Endodermal cell (in vitro differentiated cells): ENCODE data around the gene FBH1. TPM values are rescaled to one million over a fixed set of nuclear protein-coding genes. Genes with fewer than 3 reads are reported as not detected.

Experiments used
- DNase-seq: peaks from one replicate; pipeline ENCODE4 v3.0.0-alpha.2; 2017
- H3K27ac ChIP-seq: 2 replicates; pipeline ENCODE4 v1.5.1; 2013; ENCODE audit warnings: mild to moderate bottlenecking, low read depth, low read length, moderate library complexity
- H3K27me3 ChIP-seq: 2 replicates; pipeline ENCODE4 v1.6.1; 2013; ENCODE audit warnings: mild to moderate bottlenecking, low read length, moderate library complexity; ENCODE audit not compliant: insufficient read depth, control insufficient read depth, poor library complexity, severe bottlenecking
- H3K36me3 ChIP-seq: 2 replicates; pipeline ENCODE4 v1.7.0; 2013; ENCODE audit warnings: mild to moderate bottlenecking, low read length, moderate library complexity; ENCODE audit not compliant: control insufficient read depth, insufficient read depth
- H3K4me1 ChIP-seq: one replicate; pipeline ENCODE4 v1.7.0; 2013; ENCODE audit warnings: low read length; ENCODE audit not compliant: control insufficient read depth, insufficient read depth
- H3K4me3 ChIP-seq: 2 replicates; pipeline ENCODE4 v1.5.1; 2013; ENCODE audit warnings: mild to moderate bottlenecking, low read length, moderate library complexity
- H3K9ac ChIP-seq: 2 replicates; pipeline ENCODE4 v1.6.1; 2013; ENCODE audit warnings: mild to moderate bottlenecking, low read length, moderate library complexity; ENCODE audit not compliant: poor library complexity, severe bottlenecking; ENCODE audit errors: extremely low read depth
- H3K9me3 ChIP-seq: 2 replicates; pipeline ENCODE4 v1.6.1; 2013; ENCODE audit warnings: mild to moderate bottlenecking, low read length, moderate library complexity; ENCODE audit not compliant: control insufficient read depth
- H3K27ac Mint-ChIP-seq: 2 replicates; pipeline ENCODE4 v1.8.0; 2020; ENCODE audit warnings: mixed read lengths
- H3K27me3 Mint-ChIP-seq: 2 replicates; pipeline ENCODE4 v1.8.0; 2021; ENCODE audit warnings: mild to moderate bottlenecking, mixed read lengths; ENCODE audit not compliant: insufficient read depth
- H3K36me3 Mint-ChIP-seq: 2 replicates; pipeline ENCODE4 v1.8.0; 2020; ENCODE audit warnings: low read depth, mixed read lengths
- H3K4me1 Mint-ChIP-seq: 2 replicates; pipeline ENCODE4 v1.8.0; 2020; ENCODE audit warnings: mixed read lengths
- H3K4me3 Mint-ChIP-seq: 2 replicates; pipeline ENCODE4 v1.8.0; 2020; ENCODE audit warnings: mild to moderate bottlenecking, moderate library complexity, mixed read lengths
- H3K9me3 Mint-ChIP-seq: 2 replicates; pipeline ENCODE4 v1.8.0; 2020; ENCODE audit warnings: mild to moderate bottlenecking, mixed read lengths
- CTCF ChIP-seq: fragments of 200-600 bp; sonication (generic); conservative IDR thresholded peaks from 2 replicates; pipeline ENCODE4 v1.5.0; 2021; ENCODE audit warnings: antibody characterized with exemption, mild to moderate bottlenecking
- WGBS, 2 experiments: methylation state at CpG; one replicate each; pipeline versions ENCODE4 v1.1.5 to v1.1.7; 2013; ENCODE audit warnings: missing lambda C conversion rate in 2 of 2, mixed read lengths in 1 of 2; ENCODE audit not compliant: insufficient coverage in 1 of 2, insufficient read length in 1 of 2; 5-methylcytosine and 5-hydroxymethylcytosine counted together
- total RNA-seq, 2 donors: library from RNA; stranded (reverse); fragmentation: NEBNext Ultra II Directional in 1 of 2; extraction: Animal tissue kit (Norgen Biotek cat#: 25700) in 1 of 2; gene quantifications; 2 replicates in 1 of 2; 3 replicates in 1 of 2; pipeline ENCODE4 v1.2.1, GENCODE V29; 2021

FBH1 gene
- total RNA-seq, 2 donors from 2014 or later: 61.1 to 71.6 TPM

- H3K4me1 ChIP-seq: no peaks in the 10 kb centered on the region
- no peak overlapping the region for H3K27ac ChIP-seq
- no peak overlapping the region for H3K9ac ChIP-seq
- Mint-ChIP-seq H3K4me3 (no peak overlapping the region), H3K27me3 (no peaks in the 10 kb centered on the region), H3K4me1 (no peaks in the 10 kb centered on the region), H3K9me3 (no peaks in the 10 kb centered on the region), H3K27ac (no peak overlapping the region), H3K36me3 (peaks cover 79% of the 10 kb centered on the region)
- peaks cover 4% of the 10 kb centered on the region for H3K9me3 ChIP-seq
- peaks cover 78% of the 10 kb centered on the region for H3K36me3 ChIP-seq
- no peak for DNase-seq
- 94 to 95% methylated on average over 8 to 18 of the region's 18 CpGs for WGBS, 2 experiments
- no peak for TF ChIP-seq CTCF
- no peak overlapping the region for H3K4me3 ChIP-seq
- no peaks in the 10 kb centered on the region for H3K27me3 ChIP-seq
Observed at GRCh38 chr10:5910323-5911100, 20.5 kb downstream of the FBH1 start.

DNA sequence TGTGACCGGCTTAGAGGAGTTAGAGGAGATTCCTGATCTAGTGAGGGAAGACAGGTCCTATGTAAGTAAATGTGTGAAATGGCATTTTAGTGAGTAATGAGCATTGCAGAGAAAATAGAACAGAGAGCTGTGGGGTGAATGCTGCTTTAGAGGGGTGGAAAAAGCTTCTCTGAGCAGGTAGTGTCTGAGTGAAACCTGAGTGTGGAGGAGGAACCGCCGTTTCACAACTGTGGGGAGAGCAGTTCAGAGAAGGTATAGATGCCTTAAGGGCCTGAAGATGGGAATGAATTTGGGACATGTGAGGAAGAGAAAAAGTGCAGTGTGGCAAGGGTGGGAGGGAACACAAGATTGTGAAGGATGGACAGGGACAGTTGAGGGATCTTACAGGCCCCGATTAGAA is 21.6 kb downstream of the FBH1 start:
- Mint-ChIP-seq H3K36me3 (peaks cover 80% of the 10 kb centered on the region), H3K9me3 (no peaks in the 10 kb centered on the region), H3K4me3 (no peak overlapping the region), H3K27ac (no peak overlapping the region), H3K4me1 (no peaks in the 10 kb centered on the region), H3K27me3 (no peaks in the 10 kb centered on the region)
- Histone ChIP-seq H3K9me3 (no peaks in the 10 kb centered on the region), H3K27me3 (no peaks in the 10 kb centered on the region), H3K4me1 (no peaks in the 10 kb centered on the region), H3K4me3 (no peak overlapping the region), H3K9ac (no peak overlapping the region), H3K27ac (no peak overlapping the region), H3K36me3 (peaks cover 78% of the 10 kb centered on the region)
- no peak for TF ChIP-seq CTCF
- 95 to 98% methylated on average over 4 of the region's 4 CpGs for WGBS, 2 experiments
- no peak for DNase-seq

GRCh38 chr10:5913736-5914135 is 23.7 kb downstream of the FBH1 start:
- Histone ChIP-seq H3K36me3 (peaks cover 90% of the 10 kb centered on the region), H3K9ac (no peak overlapping the region), H3K4me3 (no peak overlapping the region), H3K9me3 (no peaks in the 10 kb centered on the region), H3K27ac (no peak overlapping the region), H3K27me3 (no peaks in the 10 kb centered on the region), H3K4me1 (no peaks in the 10 kb centered on the region)
- Mint-ChIP-seq H3K27me3 (no peaks in the 10 kb centered on the region), H3K9me3 (no peaks in the 10 kb centered on the region), H3K4me3 (no peak overlapping the region), H3K4me1 (no peaks in the 10 kb centered on the region), H3K27ac (no peak overlapping the region), H3K36me3 (peaks cover 82% of the 10 kb centered on the region)
- 95% methylated on average over 4 of the region's 4 CpGs; no CpG with 5 or more reads in 1 of the 2 experiments for WGBS, 2 experiments
- no peak for TF ChIP-seq CTCF
- no peak for DNase-seq
